Tibial nerve (tissue), 4 donors: ENCODE measurements around the gene LIN28B.

Source experiments
- CTCF ChIP-seq, 5 experiments: fragments of 200-600 bp in 3 of 5; fragments of 450-650 bp in 2 of 5; sonication (generic) in 3 of 5; IDR thresholded peaks; one replicate each; pipeline ENCODE4 v1.5.1; 2016 to 2019; ENCODE audit warnings: antibody characterized with exemption in 5 of 5, mild to moderate bottlenecking in 3 of 5, moderate library complexity in 2 of 5
- EP300 ChIP-seq, 2 donors: sonication (generic); formaldehyde crosslinking; IDR thresholded peaks; one replicate each; pipeline ENCODE4 v1.6.1; 2017; ENCODE audit warnings: antibody characterized with exemption in 2 of 2, mild to moderate bottlenecking in 1 of 2
- POLR2A ChIP-seq, 2 donors: fragments of 450-650 bp; IDR thresholded peaks; one replicate each; pipeline ENCODE4 v1.6.1; 2017; ENCODE audit warnings: antibody characterized with exemption in 2 of 2, mild to moderate bottlenecking in 2 of 2, moderate library complexity in 2 of 2

GRCh38 chr6:104940238-104940892 lies 16.5 kb upstream of the LIN28B start:
- TF ChIP-seq CTCF (IDR thresholded peaks at IDR 0.05) (no peak), POLR2A (IDR thresholded peaks at IDR 0.05) (no peak), EP300 (IDR thresholded peaks at IDR 0.05) (no peak)
